Measurements from ENCODE around the gene SMIM10L2A. TPM values are rescaled to one million over a fixed set of nuclear protein-coding genes. Genes with fewer than 3 reads are reported as not detected.
"Not testable (repeated sequence)": the region's sequence is repeated elsewhere in the genome, so short reads cannot be mapped to it uniquely, and the experiment has no call there.

The SMIM10L2A gene
- total and polyA plus RNA-seq, 8 donors = 1.3 to 2.3 (median 1.5) TPM

GRCh38 chrX:135403374-135403773, 18.4 kb upstream of the SMIM10L2A start:
- Histone ChIP-seq H3K27me3 (no peaks in the 10 kb centered on the region), H3K4me3 (no peak overlapping the region), H3K27ac (no peak overlapping the region), H3K36me3 (no peaks in the 10 kb centered on the region), H3K4me1 (no peaks in the 10 kb centered on the region), H3K9me3 (no peaks in the 10 kb centered on the region)
- DNase-seq (no peak), FAIRE-seq (no peak), ATAC-seq (no peak)
- intact Hi-C loops (cut with DNase I) = no loop called here
- TF ChIP-seq CTCF (IDR thresholded peaks at IDR 0.05) = no peak

- DNase-seq; H3K27ac ChIP-seq; H3K27me3 ChIP-seq; H3K4me1 ChIP-seq; H3K9me3 ChIP-seq; FAIRE-seq; intact Hi-C loops (cut with DNase I); H3K36me3 ChIP-seq; H3K4me3 ChIP-seq; ATAC-seq: not testable (repeated sequence)
- 43 to 62% methylated on average over 10 to 11 of the region's 12 CpGs for WGBS, 2 donors
Observed at GRCh38 chrX:135406428-135406827, 15.3 kb upstream of the SMIM10L2A start.

GRCh38 chrX:135408794-135409193, 12.9 kb upstream of the SMIM10L2A start:
- H3K9me3 ChIP-seq = no peaks in the 10 kb centered on the region
- DNase-seq (no peak), FAIRE-seq (no peak), ATAC-seq (no peak)
- WGBS, 2 donors = 72 to 100% methylated on average over 1 of the region's 1 CpG
- peaks cover 2 to 7% (median 5%) of the 10 kb centered on the region in 3 donors for H3K4me1 ChIP-seq
- no peak overlapping the region for H3K4me3 ChIP-seq
- no peaks in the 10 kb centered on the region for H3K27me3 ChIP-seq
- no peak overlapping the region for H3K27ac ChIP-seq
- no peak for TF ChIP-seq CTCF (IDR thresholded peaks at IDR 0.05)
- H3K36me3 ChIP-seq = no peaks in the 10 kb centered on the region
- intact Hi-C loops (cut with DNase I) = no loop called here

- intact Hi-C loops (cut with DNase I) = no loop called here
- H3K27ac ChIP-seq = peak overlapping the region; percentile 3 to 42 (median 28)
- TF ChIP-seq CTCF (IDR thresholded peaks at IDR 0.05) = no peak
- no peaks in the 10 kb centered on the region for H3K36me3 ChIP-seq
- H3K4me3 ChIP-seq = no peak overlapping the region
- H3K27me3 ChIP-seq = peaks cover 0 to 3% (median 0%) of the 10 kb centered on the region in 4 donors
- H3K4me1 ChIP-seq = peaks cover 2 to 7% (median 5%) of the 10 kb centered on the region in 3 donors
- ATAC-seq (peak; percentile 85 to 96 (median 90)), DNase-seq (peak in 2 of 6 donors; percentile 26 to 39), FAIRE-seq (peak; percentile 26)
- WGBS, 2 donors = 22 to 36% methylated on average over 2 of the region's 2 CpGs
- no peaks in the 10 kb centered on the region for H3K9me3 ChIP-seq
Observed at GRCh38 chrX:135410861-135411627, 10.7 kb upstream of the SMIM10L2A start.

- 47 to 72% methylated on average over 3 of the region's 3 CpGs for WGBS, 2 donors
- H3K27ac ChIP-seq = peak overlapping the region in 2 of 4 donors; percentile 15 to 42
- H3K4me1 ChIP-seq = peaks cover 2 to 7% (median 5%) of the 10 kb centered on the region in 3 donors
- H3K4me3 ChIP-seq = no peak overlapping the region
- no peaks in the 10 kb centered on the region for H3K9me3 ChIP-seq
- DNase-seq (no peak), FAIRE-seq (no peak), ATAC-seq (peak; percentile 60 to 70 (median 62))
- no peaks in the 10 kb centered on the region for H3K36me3 ChIP-seq
- intact Hi-C loops (cut with DNase I) = no loop called here
- no peak for TF ChIP-seq CTCF (IDR thresholded peaks at IDR 0.05)
- H3K27me3 ChIP-seq = peaks cover 0 to 3% (median 0%) of the 10 kb centered on the region in 4 donors
Observed at GRCh38 chrX:135411893-135412292, 9.9 kb upstream of the SMIM10L2A start.
